OCI-M1 (cell line): ENCODE measurements around the gene STX16.

ENCODE experiments used
- DNase-seq: peaks from one replicate; lab custom pipeline; 2025; lab: John Stamatoyannopoulos, UW

The STX16 gene

GRCh38 chr20:58711266-58712051, 60.4 kb downstream of the STX16 start:
- DNase-seq = no peak

GRCh38 chr20:58712151-58712791, 61.2 kb downstream of the STX16 start:
- DNase-seq = no peak

- no peak for DNase-seq
Measured at GRCh38 chr20:58712806-58713731, 62.0 kb downstream of the STX16 start.

GRCh38 chr20:58713801-58714339, 62.8 kb downstream of the STX16 start:
- no peak for DNase-seq

GRCh38 chr20:58714340-58714922, 63.3 kb downstream of the STX16 start:
- DNase-seq = no peak

GRCh38 chr20:58714923-58715351, 63.9 kb downstream of the STX16 start:
- DNase-seq = no peak

- no peak for DNase-seq
Measured at GRCh38 chr20:58715391-58715800, 64.3 kb downstream of the STX16 start.

GRCh38 chr20:58715801-58716475, 64.9 kb downstream of the STX16 start:
- DNase-seq = no peak

GRCh38 chr20:58716476-58717277, 65.6 kb downstream of the STX16 start:
- DNase-seq = no peak

GRCh38 chr20:58717278-58718091, 66.4 kb downstream of the STX16 start:
- DNase-seq = no peak

GRCh38 chr20:58718121-58718563, 67.1 kb downstream of the STX16 start:
- no peak for DNase-seq

- no peak for DNase-seq
Measured at GRCh38 chr20:58718729-58719128, 67.6 kb downstream of the STX16 start.

GRCh38 chr20:58719258-58719657, 68.2 kb downstream of the STX16 start:
- no peak for DNase-seq

GRCh38 chr20:58719971-58720371, 68.9 kb downstream of the STX16 start:
- DNase-seq = no peak

- DNase-seq = no peak
Measured at GRCh38 chr20:58720890-58721289, 69.8 kb downstream of the STX16 start.

- no peak for DNase-seq
Measured at GRCh38 chr20:58721951-58722778, 71.1 kb downstream of the STX16 start.

- no peak for DNase-seq
Measured at GRCh38 chr20:58722877-58723627, 72.0 kb downstream of the STX16 start.

- no peak for DNase-seq
Measured at GRCh38 chr20:58723628-58723984, 72.5 kb downstream of the STX16 start.
